NCI-H226 (cell line): ENCODE data around the gene MTUS2.

Experiments
- DNase-seq: peaks from one replicate; pipeline ENCODE4 v3.0.0-alpha.2; 2015

The MTUS2 gene

DNA sequence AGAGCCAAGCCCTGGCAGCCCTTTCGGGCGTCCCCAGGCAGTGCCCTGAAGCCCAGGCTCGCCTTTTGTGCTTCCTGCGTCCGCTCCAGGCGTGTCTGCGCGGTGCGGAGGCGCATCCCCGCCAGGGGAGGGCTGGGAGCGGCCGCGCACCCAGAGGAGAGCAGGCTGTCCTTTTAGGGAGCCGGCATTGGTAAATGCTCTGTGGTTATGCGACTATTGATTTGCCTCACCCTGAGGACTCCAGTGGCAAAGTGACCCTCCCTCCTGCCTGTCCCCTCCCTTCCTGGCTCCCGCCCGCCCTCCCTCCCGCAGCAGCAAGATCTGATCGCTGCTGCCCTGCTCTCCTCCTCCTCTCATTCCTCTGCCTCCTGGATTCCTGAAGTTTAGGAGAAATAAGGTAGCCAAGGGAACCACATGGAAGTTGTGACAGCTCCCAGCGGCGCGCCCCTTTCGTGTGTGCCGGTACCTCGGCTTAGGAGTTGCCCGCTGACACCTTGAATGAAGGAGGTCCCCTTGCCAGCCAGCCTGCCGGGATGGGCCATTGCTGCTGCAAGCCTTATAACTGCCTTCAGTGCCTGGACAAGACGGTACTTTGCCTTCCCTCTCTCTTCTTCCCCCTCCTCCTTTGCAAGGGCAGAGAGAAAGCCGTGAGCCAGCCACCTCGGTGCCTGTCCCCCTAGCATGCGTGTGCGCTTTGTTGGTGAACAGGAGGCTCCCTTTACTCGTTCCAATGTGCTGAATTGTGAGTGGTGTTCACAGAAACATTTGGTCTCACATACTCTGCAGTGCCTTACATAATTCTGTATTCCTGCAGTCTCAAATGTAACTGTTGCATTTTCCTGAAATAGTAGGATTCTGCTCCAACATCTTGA lies 608.4 kb downstream of the MTUS2 start:
- DNase-seq, result no peak

DNA sequence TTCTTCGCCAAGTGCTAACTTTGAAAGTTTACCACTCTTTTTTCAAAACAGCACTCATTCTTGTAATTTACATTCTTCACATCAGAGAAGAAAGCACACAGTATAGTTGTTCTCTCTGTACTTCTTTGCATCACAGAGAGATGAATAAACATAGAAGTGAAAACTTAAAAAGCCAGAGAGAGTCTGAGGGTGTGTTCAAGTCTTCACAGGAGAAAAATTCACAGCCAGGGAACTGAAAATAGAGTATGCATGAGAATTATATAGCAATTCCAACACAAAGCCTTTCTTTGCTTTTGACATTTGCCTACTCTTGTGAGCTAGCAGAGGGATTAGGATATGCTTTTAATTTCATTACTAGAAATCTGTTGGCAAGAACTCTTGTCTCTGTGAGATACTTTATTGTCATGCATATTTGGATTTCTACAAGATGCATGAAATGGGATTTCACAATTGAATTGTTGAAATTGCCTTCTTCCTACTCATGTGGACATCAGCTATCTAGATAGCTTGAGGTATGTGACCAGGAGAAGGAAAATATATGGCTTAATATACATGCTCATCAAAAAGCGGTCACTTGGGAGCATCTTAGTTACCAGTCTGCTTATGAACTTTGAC lies 609.3 kb downstream of the MTUS2 start:
- DNase-seq, result no peak

DNA sequence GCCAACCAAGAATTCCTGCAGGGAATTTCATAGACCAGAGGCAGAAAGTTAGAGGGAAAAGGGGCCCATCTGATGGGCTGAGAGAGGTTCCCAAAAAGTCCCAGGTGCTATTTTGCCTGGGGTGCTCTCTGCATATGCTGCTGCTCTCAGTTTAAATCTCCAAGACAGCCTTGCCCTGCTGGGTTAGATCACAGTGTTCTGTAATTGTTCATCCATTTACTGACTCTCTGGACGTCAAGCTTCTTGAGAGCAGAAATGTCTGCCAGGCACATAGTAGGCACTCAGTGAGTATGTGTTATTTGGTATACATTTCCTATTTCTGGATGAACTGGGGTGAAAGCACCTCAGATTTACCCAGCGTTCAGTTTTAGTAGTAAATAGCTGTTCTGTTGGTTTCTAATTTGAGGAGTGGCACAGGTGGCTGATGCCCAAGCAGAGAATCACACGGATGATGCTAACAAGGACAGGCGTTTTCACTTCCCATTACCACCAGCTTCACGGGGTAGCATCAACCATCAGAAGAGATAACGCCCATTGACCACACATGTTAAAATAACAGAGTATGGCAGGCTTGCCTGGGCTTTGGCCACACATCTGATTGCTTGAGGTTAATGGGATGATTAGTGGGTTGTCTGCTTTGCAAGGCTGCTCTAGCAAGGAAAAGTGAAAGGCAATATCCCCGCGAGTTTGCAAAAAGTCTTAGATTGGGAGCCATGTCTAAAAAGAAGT lies 614.2 kb downstream of the MTUS2 start:
- no peak for DNase-seq

DNA sequence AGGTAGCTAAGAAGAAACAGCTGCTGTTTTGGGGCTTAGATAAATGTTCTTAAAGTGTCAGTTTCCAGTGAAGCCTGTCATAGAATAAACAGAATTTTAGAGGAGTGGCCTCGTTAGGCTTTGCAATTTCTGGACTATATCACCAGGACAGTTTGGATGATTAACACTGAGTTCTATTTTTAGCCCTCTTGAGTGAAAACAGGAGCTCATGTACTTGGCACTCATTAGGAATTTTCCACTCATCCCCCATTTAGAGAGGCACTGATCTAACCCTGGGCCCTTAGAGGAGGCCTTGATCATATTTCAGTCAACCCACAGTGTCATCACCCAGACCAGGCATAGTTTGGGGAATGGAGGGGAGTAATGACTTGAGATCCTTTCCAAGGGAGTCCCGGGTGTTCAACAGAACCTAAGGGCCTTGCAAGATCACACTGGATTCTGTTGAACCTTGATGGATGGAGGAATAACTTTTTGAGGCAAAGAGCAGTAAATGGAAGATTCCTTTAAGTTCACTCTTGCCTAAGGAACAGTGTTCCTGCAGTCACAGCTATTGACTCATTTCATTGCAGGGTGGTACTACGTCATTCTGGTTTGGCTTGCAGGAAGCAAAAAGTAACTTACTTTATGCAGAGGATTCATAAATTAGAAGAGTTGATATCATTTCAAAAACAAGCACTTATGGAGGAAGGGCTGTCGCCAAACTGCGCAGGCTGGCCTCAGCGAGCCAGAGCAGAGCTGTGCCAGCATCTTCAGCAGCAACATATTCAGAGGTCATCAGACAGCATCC lies 615.2 kb downstream of the MTUS2 start:
- no peak for DNase-seq

DNA sequence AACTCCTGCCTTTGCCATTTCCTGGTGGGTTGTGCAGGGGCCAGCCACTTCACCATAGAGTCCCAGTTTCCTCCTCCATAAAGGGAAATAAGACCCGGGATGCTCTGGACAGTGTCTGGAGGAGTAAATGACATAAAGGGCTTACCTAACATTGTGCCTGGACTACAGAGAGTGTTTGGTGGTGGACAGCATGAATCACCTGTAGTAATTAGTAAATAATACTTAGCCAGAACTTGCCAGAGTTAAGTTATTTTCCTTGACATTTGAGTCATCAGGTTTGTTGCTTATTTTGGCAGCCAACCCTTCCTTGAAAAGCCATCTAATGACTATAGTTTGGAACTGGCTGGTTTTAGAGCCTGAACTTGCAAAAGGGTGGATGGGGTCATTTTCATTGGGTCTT lies 616.2 kb downstream of the MTUS2 start:
- no peak for DNase-seq

DNA sequence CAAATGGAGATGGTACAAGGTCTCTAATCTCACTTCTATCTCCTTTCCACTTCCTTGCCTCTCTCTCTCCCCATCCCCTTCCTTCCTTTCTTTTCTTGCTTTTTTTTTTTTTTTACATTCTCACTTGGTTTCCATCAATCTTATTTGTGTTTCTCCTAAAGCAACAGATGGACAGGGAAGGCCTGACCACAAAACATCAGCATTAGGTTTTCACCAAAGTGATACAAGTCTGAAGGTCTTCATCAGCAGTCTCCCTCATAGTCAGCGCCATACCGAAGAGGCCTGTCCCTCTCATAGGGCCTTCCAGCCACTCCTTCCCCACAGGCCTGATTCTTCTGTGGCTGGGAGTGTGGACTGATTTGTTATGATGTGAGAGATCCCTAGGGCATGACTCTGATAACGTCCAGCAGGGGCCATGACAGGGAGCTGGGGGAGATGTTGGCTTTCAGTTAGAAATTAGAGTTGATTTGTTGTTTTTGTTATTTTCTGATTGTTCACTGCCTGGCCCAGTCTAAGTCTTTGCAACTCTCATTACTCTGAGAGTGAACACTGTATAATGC lies 616.7 kb downstream of the MTUS2 start:
- no peak for DNase-seq

DNA sequence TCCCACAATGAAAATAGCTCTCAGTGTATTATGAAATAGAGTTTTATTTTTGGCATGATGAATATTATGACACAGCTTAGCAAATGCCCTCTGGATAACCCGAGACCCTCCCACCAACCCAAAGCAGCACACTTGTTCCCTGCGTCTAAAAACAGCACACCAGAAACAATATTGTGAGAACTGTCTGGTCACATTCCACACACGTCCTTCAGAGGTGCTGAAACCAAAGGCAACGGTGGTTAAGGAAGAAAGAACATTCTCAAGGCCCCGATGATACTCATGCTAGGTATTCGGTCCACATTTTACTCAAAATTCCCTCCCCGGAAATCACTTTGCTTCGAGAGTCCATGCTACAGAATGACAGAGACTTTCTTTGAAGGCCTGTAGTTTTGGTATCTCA lies 618.6 kb downstream of the MTUS2 start:
- no peak for DNase-seq

DNA sequence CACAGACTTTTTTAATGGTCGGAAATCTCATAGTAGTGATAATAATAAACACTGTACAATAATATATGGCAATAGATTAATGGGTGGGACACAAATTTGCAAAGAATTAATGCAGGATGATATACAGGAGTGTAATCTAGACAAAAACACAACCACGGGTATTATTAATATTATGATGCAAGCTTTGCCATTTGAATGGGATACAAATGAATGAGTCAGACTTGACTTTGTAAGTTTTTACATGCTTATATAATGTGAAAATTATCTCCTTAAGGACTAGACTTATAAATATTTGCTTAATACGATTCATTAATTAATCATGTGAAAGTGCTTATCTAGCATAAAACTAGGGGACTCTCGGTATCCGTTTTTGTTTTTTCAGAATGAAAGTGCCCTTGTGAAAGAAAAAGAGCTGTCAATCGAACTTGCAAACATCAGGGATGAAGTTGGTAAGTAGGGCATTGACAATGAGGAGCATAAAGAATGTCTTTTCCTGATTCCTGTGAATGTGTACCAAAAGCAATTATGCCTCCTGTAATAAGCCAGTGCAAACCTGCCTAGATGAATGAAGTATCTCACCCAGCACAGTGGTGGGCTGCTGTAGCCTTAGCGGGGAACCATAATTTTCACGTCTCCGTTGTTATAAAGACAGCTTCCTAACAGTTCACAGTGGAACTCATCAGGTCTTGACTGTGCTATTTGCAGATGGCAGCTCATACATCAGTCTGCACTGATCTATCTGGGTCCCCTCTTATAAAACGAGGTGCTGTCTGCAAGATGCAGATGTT lies 619.7 kb downstream of the MTUS2 start:
- no peak for DNase-seq

DNA sequence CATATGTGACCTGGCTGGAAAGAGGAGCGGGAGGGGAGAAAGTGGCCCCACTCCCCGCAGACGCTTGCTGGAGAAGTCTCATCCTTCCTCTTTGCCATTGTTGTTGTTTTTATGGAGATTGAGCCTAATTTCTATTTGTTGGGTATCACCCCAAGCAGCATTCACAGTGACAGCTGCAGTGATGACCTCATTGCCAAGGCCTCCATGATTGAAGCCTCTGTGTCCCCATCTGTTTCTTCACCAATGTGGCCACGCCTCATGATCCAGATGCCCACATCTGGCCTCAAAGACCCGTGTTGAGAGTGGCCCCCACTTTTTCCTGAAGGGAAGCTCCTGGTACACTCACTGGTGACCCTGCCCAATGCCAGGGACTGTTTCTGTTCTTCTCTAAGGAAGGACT lies 621.2 kb downstream of the MTUS2 start:
- DNase-seq, result no peak

DNA sequence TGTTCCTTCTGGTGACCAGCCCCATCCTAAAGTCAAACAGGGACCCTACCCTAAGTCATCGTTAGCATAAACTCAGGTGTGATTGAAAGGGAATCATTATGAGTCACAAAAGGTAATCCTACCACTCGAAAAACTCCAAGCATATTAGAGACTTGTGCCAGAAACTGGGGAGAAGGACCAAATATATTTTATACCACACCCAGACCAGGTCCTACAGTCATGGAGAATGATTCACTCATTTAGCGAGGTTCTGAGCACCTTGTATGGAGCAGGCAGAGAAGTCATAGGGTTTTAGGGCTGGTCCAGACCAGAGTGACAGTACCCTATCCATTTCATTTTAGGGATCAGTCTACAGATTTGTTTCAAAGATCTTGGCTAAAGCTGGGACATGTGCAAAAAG lies 625.9 kb downstream of the MTUS2 start:
- no peak for DNase-seq

DNA sequence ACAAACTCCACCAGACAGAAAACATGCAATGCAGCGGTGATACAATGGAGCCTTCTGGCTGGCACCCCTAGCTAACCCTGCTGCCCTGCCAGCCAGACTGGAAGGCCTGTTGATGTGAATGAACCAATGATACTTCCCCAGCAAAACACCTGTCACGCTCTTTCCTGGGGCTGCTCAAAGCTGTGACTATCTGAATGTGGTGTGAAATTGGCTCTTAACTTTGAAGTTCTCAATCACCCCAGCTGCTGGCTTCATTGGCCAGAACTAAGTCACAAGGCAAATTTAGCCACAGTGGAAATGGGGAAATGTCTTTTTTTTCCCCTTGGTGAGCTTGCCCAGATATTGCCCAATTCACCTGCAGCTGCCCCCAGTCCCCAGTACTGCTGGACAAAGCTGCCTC lies 628.0 kb downstream of the MTUS2 start:
- no peak for DNase-seq

DNA sequence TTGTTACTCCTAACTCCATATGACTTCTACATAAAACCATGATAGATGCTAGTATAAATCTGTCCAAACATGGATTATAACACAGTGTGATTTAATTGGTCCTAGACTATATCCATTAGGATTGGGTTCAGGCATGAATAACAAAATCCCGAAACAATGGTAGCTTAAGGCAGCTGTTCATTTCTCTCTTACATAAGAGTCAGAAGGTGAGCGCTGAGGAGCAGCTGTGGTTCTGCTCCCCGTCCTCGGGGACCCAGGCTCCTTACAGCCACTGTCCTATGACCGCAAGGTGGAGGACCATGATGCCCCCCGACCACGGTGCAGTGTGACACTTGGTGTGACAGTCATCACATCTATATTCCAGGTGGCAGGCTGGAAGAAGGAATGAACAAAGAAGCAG lies 629.6 kb downstream of the MTUS2 start:
- DNase-seq, result no peak

DNA sequence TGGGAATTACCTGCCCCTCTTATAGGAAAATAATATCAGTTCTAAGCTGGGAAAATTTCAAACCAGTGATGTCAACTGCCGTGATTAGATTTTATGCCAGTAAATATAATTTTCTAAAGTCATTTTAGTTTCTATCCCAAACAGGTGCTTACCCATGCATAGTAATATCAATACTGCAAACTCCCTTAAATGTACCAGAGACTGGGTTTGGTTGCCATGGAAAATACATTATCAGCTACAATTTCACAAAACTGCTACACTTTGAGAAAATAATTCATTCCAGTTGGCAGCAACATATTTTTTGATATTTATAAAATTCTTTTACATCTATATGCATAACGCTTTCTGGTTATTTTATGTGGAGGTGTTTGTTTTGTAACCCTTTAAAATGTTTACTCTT lies 631.8 kb downstream of the MTUS2 start:
- DNase-seq, result no peak

DNA sequence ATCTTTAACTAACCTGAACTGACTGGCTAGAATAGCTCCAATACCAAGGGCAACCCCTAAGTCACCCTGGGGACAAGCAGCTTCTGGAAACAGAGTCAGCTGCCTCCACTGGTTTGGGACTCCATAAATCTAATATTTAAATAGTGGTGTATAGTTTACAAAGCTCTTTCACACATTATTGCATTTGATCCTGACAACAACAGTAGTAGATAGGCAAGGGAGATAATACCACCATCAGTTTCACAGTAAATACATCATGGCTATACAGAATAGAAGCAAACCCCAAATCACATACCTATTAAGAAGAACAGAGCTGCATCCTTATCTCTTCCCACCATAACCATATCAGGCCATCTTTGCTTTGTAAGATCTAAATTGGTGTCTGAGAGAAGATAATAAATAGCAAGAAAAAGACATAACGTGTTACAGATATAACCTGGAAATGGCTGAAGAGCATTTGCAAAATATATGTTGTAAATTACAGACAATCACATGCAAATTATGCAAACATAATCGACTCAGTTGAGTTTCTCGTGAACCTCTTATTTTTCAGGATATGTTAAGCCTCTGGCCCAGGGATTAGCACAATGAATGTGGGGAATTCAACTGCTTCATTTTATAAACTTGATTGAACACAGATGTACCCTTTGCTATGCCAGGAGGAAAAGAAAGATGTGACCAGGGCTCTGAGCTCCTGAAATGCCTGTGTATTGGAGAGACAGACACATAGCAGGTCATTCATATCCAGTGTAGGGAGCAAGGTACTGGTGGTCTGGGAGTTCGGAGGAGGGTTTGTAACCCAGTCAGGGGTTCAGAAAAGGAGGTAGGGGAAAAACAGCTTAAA lies 632.9 kb downstream of the MTUS2 start:
- DNase-seq, result no peak

DNA sequence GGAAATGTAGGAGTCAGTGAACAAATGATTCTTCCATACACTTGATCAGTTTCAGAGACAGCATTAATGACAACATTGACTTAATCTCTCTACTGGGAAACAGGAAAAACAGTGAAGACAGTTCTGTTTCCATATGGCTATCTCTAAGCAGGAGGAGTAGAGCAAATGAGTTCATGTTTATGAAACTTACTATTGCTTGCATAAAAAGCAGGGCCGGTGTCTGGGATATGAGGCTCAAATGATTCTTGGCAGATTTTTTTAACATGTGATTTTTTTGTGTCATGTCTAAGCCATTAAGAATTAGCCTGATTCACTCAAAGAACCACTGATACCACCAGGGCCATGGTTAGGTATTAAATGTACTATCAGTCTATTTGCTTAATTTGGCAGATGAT lies 633.5 kb downstream of the MTUS2 start:
- DNase-seq, result no peak

DNA sequence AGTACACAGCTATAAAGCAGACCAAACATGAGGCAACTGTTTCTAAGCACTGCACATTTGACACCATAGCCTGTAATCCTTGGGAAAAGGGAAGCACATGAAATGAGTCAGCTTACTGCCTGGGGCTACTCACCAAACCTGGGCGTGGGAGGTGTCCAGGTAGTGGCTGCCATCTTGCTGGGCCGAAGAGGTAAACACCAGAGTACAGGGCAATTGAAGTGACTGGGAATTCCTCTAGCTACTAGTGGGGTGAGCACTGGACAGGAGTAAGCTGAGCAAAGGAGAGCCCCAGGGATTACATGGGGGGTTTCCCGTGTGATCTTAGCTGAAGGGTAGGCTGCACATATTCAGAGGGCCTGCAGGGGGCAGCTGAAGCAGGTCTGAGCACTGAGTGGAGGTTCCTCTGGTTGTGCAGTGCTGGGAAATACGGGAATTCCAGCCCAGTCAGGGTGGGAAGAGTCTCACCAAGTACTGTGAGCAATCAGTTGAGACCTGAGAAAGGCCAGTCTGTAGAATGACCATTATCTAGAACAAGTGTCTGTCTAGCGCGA lies 634.9 kb downstream of the MTUS2 start:
- DNase-seq, result peak; percentile 11

DNA sequence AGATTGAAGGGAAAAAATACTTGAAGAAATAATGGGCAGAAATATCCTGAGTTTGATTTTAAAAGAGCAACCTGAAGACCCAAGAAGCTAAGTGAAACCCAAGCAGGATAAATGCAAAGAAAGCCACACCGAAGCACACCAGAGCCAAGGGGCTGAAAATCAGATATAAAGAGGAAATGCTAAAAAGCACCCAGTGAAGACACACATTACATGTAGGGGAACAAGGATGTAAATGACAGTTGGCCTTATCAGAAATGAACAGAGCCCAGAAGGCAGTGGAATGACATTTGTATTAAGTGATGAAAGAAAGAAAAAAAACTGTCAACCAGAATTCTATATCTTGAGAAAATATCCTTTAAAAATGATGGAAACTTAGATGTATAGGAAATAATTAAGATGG lies 636.3 kb downstream of the MTUS2 start:
- DNase-seq, result no peak

DNA sequence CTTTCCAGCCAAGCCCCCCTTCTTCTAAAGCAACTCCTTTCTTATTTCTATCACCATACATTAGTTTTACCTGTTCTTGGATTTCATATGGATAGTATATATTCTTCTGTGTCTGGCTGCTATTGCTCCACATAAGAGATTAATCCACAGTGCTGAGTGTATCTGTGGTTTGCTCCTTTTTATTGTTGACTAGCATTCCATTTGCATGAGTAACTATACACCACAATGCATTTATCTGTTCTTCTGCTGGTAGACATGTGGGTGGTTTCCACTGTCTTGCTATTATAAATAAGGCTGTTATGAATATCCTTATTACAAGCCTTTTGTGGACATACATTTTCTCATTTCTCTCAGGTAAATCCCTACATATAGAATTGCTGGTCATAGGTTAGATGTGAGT lies 637.2 kb downstream of the MTUS2 start:
- peak; percentile 36 for DNase-seq

DNA sequence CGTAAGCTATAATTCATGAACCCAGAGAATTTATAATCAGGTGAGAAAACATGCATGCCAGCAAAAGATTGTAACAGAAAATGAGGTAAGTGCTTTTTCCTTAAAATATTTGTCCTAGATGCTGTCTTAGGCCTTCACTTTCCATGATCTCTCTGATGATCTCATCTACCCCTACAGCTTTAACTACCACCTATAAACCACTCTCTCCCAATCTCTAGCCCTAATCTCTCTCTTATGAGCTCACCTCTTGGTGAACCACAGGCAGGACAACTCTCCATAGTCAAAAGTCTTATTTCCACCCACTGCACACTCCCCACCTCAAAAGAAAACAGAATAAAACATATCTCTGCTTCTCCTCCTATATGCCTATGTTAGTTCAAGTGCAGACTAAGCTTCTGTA lies 638.3 kb downstream of the MTUS2 start:
- peak; percentile 18 for DNase-seq

DNA sequence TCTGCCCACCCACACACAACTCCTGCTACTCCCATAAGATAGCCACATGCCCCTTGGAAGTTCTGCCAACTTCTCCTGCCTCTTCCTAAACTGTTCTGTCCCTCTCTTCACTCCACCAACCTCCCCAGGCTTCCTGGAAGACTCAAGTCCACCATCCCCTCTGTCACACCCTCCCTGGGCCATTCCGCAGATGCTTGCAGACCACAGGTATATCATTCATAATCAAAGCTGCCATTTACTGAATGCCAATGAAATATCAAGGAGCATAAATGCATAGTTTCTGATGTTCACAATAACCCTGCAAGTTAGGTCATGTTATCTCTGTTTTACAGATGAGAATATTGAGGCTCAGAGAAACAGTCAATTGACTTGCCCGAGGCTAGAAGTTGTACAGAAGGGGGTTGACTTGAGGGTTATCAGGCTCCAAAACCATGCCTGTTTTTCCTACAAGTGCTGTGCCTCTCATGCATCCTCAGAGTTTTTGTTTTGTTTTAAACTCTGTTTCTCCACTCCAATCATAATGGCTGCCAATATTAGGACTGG lies 639.7 kb downstream of the MTUS2 start:
- DNase-seq, result no peak
